ENCODE data around the gene FOXP1. TPM values are rescaled to one million over a fixed set of nuclear protein-coding genes. Genes with fewer than 3 reads are reported as not detected.

Gene FOXP1
- total RNA-seq, 1 donor, result 55.7 TPM

GRCh38 chr3:71505767-71506350 is 77.7 kb downstream of the FOXP1 start:
- no peak for DNase-seq (ENCODE audit: low read depth)
- no peak overlapping the region for H3K4me3 ChIP-seq (ENCODE audit: low read depth, low read length)
- TF ChIP-seq CTCF (IDR thresholded peaks at IDR 0.05; ENCODE audit: insufficient read depth, low read depth, low read length), result no peak

GRCh38 chr3:71504250-71505036 is 79.1 kb downstream of the FOXP1 start:
- no peak for TF ChIP-seq CTCF (IDR thresholded peaks at IDR 0.05; ENCODE audit: insufficient read depth, low read depth, low read length)
- peak; percentile 60 for DNase-seq (ENCODE audit: low read depth)
- H3K4me3 ChIP-seq (ENCODE audit: low read depth, low read length), result no peak overlapping the region

- H3K4me3 ChIP-seq (ENCODE audit: low read depth, low read length), result no peak overlapping the region
- no peak for TF ChIP-seq CTCF (IDR thresholded peaks at IDR 0.05; ENCODE audit: insufficient read depth, low read depth, low read length)
- DNase-seq (ENCODE audit: low read depth), result peak; percentile 23
These were observed 79.8 kb downstream of the FOXP1 start for GRCh38 chr3:71503525-71504249.

GRCh38 chr3:71502066-71502625 is 81.4 kb downstream of the FOXP1 start:
- TF ChIP-seq CTCF (IDR thresholded peaks at IDR 0.05; ENCODE audit: insufficient read depth, low read depth, low read length), result no peak
- H3K4me3 ChIP-seq (ENCODE audit: low read depth, low read length), result no peak overlapping the region
- DNase-seq (ENCODE audit: low read depth), result no peak

GRCh38 chr3:71500696-71501095 is 82.8 kb downstream of the FOXP1 start:
- no peak for TF ChIP-seq CTCF (IDR thresholded peaks at IDR 0.05; ENCODE audit: insufficient read depth, low read depth, low read length)
- no peak for DNase-seq (ENCODE audit: low read depth)
- H3K4me3 ChIP-seq (ENCODE audit: low read depth, low read length), result no peak overlapping the region

- TF ChIP-seq CTCF (IDR thresholded peaks at IDR 0.05; ENCODE audit: insufficient read depth, low read depth, low read length), result no peak
- H3K4me3 ChIP-seq (ENCODE audit: low read depth, low read length), result no peak overlapping the region
- no peak for DNase-seq (ENCODE audit: low read depth)
These were observed 84.2 kb downstream of the FOXP1 start for GRCh38 chr3:71499227-71499876.
